GM21737 (cell line): ENCODE data around the gene PPP1R15B.

Experiments used
- ATAC-seq: cut with Tn5 transposase; IDR thresholded peaks from one replicate; pipeline ENCODE4 v1.9.1; 2021; ENCODE audit warnings: mild to moderate bottlenecking, moderate library complexity; ENCODE audit not compliant: unreplicated experiment

Gene PPP1R15B

DNA sequence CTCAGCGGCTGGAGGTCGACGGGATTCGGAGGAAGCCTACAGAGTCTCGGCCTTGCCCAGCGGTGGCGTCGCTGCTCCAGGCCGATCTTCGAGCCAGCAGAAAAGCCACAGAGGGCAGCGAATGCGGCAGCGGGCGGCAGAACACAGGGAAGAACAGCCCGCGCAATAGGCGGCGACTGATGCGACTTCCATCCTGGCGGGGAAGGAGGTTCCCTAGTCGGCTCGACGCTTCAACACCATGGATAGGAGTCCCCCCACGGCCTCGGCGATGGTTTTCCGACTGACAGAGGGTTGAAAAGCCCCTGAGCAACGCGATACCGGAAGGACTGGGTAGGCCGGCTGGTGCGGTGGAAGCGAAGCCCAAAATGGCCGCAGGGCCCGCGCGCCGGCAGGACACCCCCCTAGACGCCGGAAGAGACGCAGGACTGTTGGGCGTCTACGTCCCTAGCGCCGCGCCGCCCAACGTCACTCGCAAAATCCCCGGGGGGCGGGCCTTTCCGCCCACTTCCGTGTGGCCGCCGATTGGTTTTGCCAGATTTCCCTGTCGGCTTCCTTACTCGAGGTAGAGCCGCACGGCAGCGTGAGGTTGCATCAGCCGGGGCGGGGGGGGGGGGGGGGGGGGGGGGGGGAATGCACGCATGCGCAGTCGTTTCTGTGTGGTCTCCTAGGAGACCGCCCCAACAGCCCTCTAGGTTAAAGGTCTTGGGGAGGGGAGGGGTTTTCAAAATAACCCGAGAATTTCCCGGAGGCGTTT is at the start of gene PPP1R15B:
TSS of gene PPP1R15B (minus strand) at position 367 of the 754 bp plus-strand sequence. CDS start 406 bp downstream, outside the sequence.
- ATAC-seq, result peak; percentile 82

GRCh38 chr1:204460346-204460745 is 48.7 kb upstream of the PPP1R15B start:
- no peak for ATAC-seq

DNA sequence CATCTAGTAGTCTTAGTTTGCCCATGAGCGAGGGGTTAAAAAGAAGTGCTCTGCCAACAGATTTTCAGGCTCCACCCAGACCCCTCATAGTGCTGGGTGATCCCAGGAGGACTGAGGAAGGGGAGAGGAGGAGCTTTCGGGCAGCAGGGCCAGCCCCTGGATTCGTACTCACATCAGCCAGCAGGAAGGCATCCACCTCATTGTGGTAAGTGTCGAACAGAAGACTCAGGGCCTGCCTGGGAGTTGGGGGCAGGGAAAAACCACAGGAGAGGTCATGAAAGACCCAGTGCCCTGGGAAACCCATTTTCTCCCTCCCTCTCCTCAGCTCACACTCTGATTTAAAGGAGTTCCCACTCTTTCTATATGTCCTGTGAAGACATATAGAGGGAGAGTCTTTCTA is 48.1 kb upstream of the PPP1R15B start:
- no peak for ATAC-seq

GRCh38 chr1:204457666-204458065 is 46.0 kb upstream of the PPP1R15B start:
- no peak for ATAC-seq

GRCh38 chr1:204456826-204457442 is 45.3 kb upstream of the PPP1R15B start:
- no peak for ATAC-seq

DNA sequence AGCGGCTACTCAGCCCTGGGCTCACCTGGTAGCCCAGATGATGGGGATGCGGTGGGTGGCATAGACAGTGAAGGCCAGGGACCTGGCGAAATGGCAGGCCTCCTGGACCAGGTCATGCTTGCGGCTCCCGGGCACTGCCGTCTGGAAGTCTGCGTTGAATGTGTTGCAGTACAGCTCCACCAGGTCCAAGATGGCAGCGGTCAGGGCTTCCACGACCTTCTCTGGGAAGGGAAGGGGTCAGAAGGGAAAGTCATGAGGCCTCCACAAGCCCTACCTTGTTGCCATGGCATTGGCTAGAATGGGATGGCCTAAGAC is 44.2 kb upstream of the PPP1R15B start:
- ATAC-seq, result no peak

- no peak for ATAC-seq
These were observed 43.6 kb upstream of the PPP1R15B start for GRCh38 chr1:204455063-204455830.

DNA sequence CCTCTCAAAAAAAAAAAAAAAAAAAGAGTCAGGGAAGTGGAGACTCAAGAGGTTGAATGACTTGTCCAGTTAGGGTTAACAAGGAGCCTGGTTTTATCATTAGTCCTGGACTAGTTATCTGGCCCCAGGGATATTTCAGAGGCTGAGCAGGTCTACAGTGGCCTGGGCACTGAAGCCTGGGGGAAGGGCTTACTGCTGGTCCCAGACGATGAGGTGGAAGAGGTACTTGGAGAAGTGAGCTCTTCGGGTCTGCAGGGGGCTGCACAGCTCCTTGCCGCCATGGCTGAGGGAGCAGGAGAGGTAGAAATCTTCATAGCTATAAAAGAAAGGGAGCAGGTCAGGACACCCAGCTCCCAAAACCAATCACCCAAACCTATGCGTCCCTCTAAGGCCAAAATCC is 42.9 kb upstream of the PPP1R15B start:
- ATAC-seq, result no peak

DNA sequence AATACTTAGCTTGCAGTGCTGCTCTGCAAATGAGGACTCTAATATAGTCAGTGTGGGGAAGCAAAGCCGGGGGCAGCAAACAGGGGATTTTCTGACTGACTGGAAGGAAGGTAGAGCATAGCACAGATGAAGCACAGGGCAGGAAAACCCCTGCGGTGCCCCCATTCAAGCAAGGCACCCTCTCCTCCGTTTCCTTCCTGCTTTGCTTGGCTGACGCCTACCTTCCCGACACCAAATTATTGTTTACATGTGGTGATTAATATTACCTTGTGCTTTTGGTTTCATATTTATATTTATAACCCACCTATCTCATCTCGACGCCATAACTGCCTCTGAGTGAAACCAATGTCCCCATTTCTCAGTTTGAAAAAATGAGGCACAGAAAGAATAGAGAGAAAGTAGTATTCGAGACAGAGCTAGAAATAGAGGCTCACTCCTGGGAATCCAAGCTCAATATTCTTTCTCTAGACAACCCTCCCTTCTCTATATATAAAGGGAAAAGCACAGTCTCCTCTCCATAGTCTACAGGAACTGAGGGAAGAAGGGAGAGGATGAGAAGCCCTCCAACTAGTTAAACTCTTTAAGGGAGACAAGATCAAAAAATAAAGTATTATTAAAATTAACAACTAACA is 41.6 kb upstream of the PPP1R15B start:
- ATAC-seq, result peak; percentile 82

GRCh38 chr1:204451352-204452124 is 39.9 kb upstream of the PPP1R15B start:
- ATAC-seq, result no peak

GRCh38 chr1:204450461-204451257 is 39.0 kb upstream of the PPP1R15B start:
- no peak for ATAC-seq

GRCh38 chr1:204449678-204450280 is 38.2 kb upstream of the PPP1R15B start:
- ATAC-seq, result no peak

GRCh38 chr1:204448991-204449677 is 37.5 kb upstream of the PPP1R15B start:
- ATAC-seq, result no peak

GRCh38 chr1:204448344-204448964 is 36.8 kb upstream of the PPP1R15B start:
- ATAC-seq, result no peak

DNA sequence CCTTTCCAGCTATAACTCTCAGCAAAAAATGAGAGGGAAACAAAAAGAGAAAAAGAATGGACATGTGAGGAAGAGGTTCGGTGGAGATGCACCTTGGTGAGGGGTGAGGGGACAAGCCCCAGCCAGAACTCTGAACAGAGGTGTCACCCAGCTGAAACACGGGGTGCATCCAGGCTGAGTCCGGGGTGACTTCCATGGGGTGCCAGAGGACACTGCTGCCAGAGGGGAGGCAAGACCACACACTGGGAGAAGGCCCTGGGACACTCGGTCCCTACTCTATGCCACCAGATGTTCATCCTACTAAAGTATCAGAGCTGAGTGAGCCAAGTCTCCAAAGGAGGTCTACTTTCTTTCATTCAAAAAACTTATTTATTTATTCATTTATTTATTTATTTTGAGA is 36.1 kb upstream of the PPP1R15B start:
- no peak for ATAC-seq

DNA sequence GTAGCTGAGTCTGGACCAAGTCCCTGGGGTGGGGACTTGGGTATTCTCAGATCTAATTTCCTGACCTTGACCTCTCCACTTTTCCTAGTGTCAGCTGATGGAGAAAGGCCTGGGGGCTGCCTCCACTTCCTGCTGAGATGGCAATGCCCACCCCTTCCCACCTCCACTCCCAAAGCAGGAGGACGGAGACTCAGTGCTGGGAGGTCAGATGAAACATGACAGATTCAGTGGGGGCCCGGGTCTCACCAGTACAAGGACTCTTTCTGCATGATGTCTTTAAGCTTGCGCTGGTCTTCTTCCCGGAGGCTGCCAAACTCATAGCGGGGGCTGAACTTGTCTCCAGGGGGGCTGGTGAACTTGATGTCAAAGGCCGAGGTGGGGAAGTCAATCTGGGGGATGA is 35.6 kb upstream of the PPP1R15B start:
- ATAC-seq, result no peak

DNA sequence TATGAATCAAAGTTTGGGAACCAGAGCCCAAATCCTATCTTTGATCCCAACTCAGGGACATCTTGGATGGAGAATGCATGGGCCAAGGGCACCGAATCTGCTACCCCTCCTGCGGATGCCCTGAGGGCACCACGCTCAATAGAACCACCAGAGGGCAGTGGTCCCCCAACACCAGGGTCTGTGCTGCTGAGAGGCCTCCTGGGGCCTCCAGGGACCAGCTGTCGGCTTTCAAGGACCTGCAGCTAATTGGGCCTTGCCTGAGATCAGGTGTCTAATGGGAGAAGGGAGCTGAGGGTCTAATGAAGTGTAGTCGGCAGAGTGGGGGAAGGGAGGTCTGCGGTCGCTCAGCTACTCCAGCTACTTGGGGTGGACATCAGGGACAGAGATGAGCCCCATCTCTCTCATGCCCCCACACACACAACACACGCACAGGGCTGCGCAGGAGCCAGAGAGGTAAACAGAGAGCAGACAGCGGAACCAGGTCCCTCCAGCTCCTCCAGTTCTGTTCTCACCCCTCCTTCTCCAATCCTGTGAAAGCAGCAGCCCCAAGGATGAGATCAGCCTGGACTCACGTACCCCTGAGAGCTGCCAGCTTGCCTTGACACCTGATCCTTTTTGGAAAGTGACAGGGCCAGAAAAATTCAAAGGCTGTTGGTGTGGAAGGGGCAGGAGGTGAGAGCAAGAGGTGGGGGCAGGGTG is 34.9 kb upstream of the PPP1R15B start:
- peak; percentile 53 for ATAC-seq

DNA sequence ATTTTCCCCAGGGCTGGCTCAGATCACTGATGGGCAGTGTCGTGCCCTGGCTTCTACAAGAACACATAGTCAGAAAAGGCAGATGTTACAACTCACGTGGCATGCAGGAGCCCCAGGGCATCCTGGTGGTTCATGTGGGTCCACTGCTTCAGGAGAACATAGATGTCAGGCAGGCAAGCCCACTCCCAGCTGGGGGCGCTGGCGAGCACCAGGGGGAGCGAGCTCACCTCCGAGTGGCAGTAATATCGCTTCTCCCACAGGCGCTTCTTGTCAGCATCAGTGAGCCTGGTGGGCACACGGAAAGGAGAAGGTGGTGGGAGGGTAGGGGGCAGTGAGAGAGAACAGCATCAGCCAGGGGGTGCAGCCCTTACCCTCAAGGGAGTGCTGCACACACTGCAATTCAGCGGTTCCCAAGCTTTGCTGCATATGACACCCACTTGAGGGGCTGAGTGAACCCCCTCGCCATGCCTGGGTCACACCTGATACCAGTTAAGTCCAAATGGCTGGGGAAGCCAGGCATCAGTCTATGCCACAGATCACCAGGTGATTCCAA is 34.3 kb upstream of the PPP1R15B start:
- ATAC-seq, result no peak
